GM19351 (cell line): ENCODE measurements around the gene REPIN1.
A peak's percentile ranks its signal among the peaks of the same experiment; 100 is the strongest.

Source experiments
- ATAC-seq: cut with Tn5 transposase; IDR thresholded peaks from one replicate; pipeline ENCODE4 v1.9.1; 2021; ENCODE audit warnings: mild to moderate bottlenecking, moderate library complexity; ENCODE audit not compliant: unreplicated experiment

The REPIN1 gene

GRCh38 chr7:150359622-150360362 is 8.8 kb upstream of the REPIN1 start:
- no peak for ATAC-seq

GRCh38 chr7:150360363-150361058 is 8.1 kb upstream of the REPIN1 start:
- no peak for ATAC-seq

GRCh38 chr7:150361402-150361801 is 7.2 kb upstream of the REPIN1 start:
- ATAC-seq, result no peak

- ATAC-seq, result no peak
Measured at GRCh38 chr7:150361807-150362621, 6.6 kb upstream of the REPIN1 start.

GRCh38 chr7:150363370-150363769 is 5.3 kb upstream of the REPIN1 start:
- ATAC-seq, result no peak

- ATAC-seq, result no peak
Measured at GRCh38 chr7:150363872-150364271, 4.8 kb upstream of the REPIN1 start.

GRCh38 chr7:150365194-150365593 is 3.4 kb upstream of the REPIN1 start:
- no peak for ATAC-seq

GRCh38 chr7:150365673-150366398 is 2.8 kb upstream of the REPIN1 start:
- ATAC-seq, result no peak

GRCh38 chr7:150367677-150368095 is 936 bp upstream of the REPIN1 start:
- ATAC-seq, result no peak

- peak; percentile 47 for ATAC-seq
Measured at GRCh38 chr7:150368884-150369747, 494 bp downstream of the REPIN1 start.

- no peak for ATAC-seq
Measured at GRCh38 chr7:150369748-150370501, 1.3 kb downstream of the REPIN1 start.

- ATAC-seq, result no peak
Measured at GRCh38 chr7:150370612-150371071, 2.0 kb downstream of the REPIN1 start.

GRCh38 chr7:150371131-150371995 is 2.7 kb downstream of the REPIN1 start:
- no peak for ATAC-seq

- ATAC-seq, result no peak
Measured at GRCh38 chr7:150371996-150372270, 3.3 kb downstream of the REPIN1 start.

- ATAC-seq, result no peak
Measured at GRCh38 chr7:150372271-150373048, 3.8 kb downstream of the REPIN1 start.

GRCh38 chr7:150373049-150373801 is 4.6 kb downstream of the REPIN1 start:
- no peak for ATAC-seq

- ATAC-seq, result no peak
Measured at GRCh38 chr7:150374026-150374425, 5.4 kb downstream of the REPIN1 start.
